ENCODE data around the gene ZNF860. TPM values are rescaled to one million over a fixed set of nuclear protein-coding genes. Genes with fewer than 3 reads are reported as not detected.

ZNF860 gene
- total RNA-seq, 1 experiment from 2014 or later, result 8.9 TPM

- Histone ChIP-seq H3K27me3 (ENCODE audit: control insufficient read depth, insufficient read depth, low read length) (no peaks in the 10 kb centered on the region), H3K4me1 (ENCODE audit: control insufficient read depth, insufficient read depth, low read length) (peaks cover 20% of the 10 kb centered on the region; the same call in 1 of the 2 replicates), H3K4me3 (ENCODE audit: low read depth in 2 of 2, low read length in 2 of 2) (no peak overlapping the region), H3K27ac (ENCODE audit: low read length) (no peak overlapping the region), H3K36me3 (ENCODE audit: control insufficient read depth, insufficient read depth, low read length) (no peaks in the 10 kb centered on the region), H3K9me3 (ENCODE audit: control insufficient read depth, insufficient read depth, low read depth, low read length) (no peaks in the 10 kb centered on the region)
- intact Hi-C loops (cut with micrococcal nuclease; ENCODE audit: unreplicated experiment) (no loop called here), in situ Hi-C loops (cut with HindIII; ENCODE audit: low pct_unique_long_range_greater_than_20kb, low sequenced_read_pairs) (no loop called here)
- ATAC-seq (no peak), DNase-seq (ENCODE audit: low read depth, low spot score) (no peak)
- no TSS peak for BruUV-seq (replicated peaks)
- ChIA-PET POLR2A (no interaction called here), CTCF (no interaction called here)
- TF ChIP-seq CTCF (IDR thresholded peaks at IDR 0.05), result no peak
- TF ChIP-seq REST (IDR thresholded peaks at IDR 0.05; ENCODE audit: insufficient read depth in 1 of 2, low read depth in 2 of 2, low read length in 1 of 2), result no peak
- no peak for TF ChIP-seq TCF7L2 (IDR thresholded peaks at IDR 0.05; ENCODE audit: low read depth, low read length)
- no peak for TF ChIP-seq POLR2AphosphoS5 (IDR thresholded peaks at IDR 0.05; ENCODE audit: low read depth, low read length)
- no peak for TF ChIP-seq SIN3A (IDR thresholded peaks at IDR 0.05; ENCODE audit: borderline replicate concordance, insufficient read depth, low read depth, low read length)
Observed at GRCh38 chr3:31942446-31942845, 39.1 kb upstream of the ZNF860 start.

GRCh38 chr3:31943041-31943440 is 38.5 kb upstream of the ZNF860 start:
- no peak for DNase-seq (ENCODE audit: low read depth, low spot score)
- no TSS peak for BruUV-seq (replicated peaks)
- Histone ChIP-seq H3K27me3 (ENCODE audit: control insufficient read depth, insufficient read depth, low read length) (no peaks in the 10 kb centered on the region), H3K4me3 (ENCODE audit: low read depth in 2 of 2, low read length in 2 of 2) (no peak overlapping the region), H3K36me3 (ENCODE audit: control insufficient read depth, insufficient read depth, low read length) (no peaks in the 10 kb centered on the region), H3K27ac (ENCODE audit: low read length) (no peak overlapping the region), H3K4me1 (ENCODE audit: control insufficient read depth, insufficient read depth, low read length) (peaks cover 26% of the 10 kb centered on the region), H3K9me3 (ENCODE audit: control insufficient read depth, insufficient read depth, low read depth, low read length) (no peaks in the 10 kb centered on the region)
- intact Hi-C loops (cut with micrococcal nuclease; ENCODE audit: unreplicated experiment), result no loop called here
- TF ChIP-seq REST (IDR thresholded peaks at IDR 0.05; ENCODE audit: insufficient read depth in 1 of 2, low read depth in 2 of 2, low read length in 1 of 2) (no peak), SIN3A (IDR thresholded peaks at IDR 0.05; ENCODE audit: borderline replicate concordance, insufficient read depth, low read depth, low read length) (no peak), POLR2AphosphoS5 (IDR thresholded peaks at IDR 0.05; ENCODE audit: low read depth, low read length) (no peak), CTCF (IDR thresholded peaks at IDR 0.05) (no peak), TCF7L2 (IDR thresholded peaks at IDR 0.05; ENCODE audit: low read depth, low read length) (no peak)
- ChIA-PET POLR2A (no interaction called here), CTCF (no interaction called here)
- ATAC-seq, result no peak
- in situ Hi-C loops (cut with HindIII; ENCODE audit: low pct_unique_long_range_greater_than_20kb, low sequenced_read_pairs), result no loop called here

Data from Panc1 (cell line).